ENCODE data around the gene CEBPZ. TPM values are rescaled to one million over a fixed set of nuclear protein-coding genes. Genes with fewer than 3 reads are reported as not detected.
A peak's percentile ranks its signal among the peaks of the same experiment; 100 is the strongest.

The CEBPZ gene
- total and polyA plus RNA-seq, 2 of the 13 experiments (the other 11 are each of a cell fraction or from before 2014, with no cell fraction given): 14.4 to 117 TPM

GRCh38 chr2:37231241-37232130, at the start of gene CEBPZ, which contains the start of gene NDUFAF7 (continued):
- peak; percentile 69; the same call in 1 of the 2 replicates for TF ChIP-seq AHDC1 (CRISPR knock-in tag; IDR thresholded peaks at IDR 0.05; ENCODE audit: borderline replicate concordance)
- 0 out of 2 replicates have a peak, but pooled peaks have one; percentile 31 for TF ChIP-seq KDM6A (CRISPR knock-in tag; IDR thresholded peaks at IDR 0.05; ENCODE audit: low read depth)
- TF ChIP-seq PRDM10 (CRISPR knock-in tag; IDR thresholded peaks at IDR 0.05; ENCODE audit: low read depth): peak; percentile 74
- peak; percentile 98 for TF ChIP-seq SAP130 (CRISPR knock-in tag; IDR thresholded peaks at IDR 0.05; ENCODE audit: low read depth)
- TF ChIP-seq ZBTB21 (CRISPR knock-in tag; IDR thresholded peaks at IDR 0.05): peak; percentile 96
- peak; percentile 73 for TF ChIP-seq MED8 (CRISPR knock-in tag; IDR thresholded peaks at IDR 0.05; ENCODE audit: insufficient replicate concordance)
- TF ChIP-seq PHF5A (CRISPR knock-in tag; IDR thresholded peaks at IDR 0.05; ENCODE audit: low read depth, unreplicated experiment): peak; percentile 93
- TF ChIP-seq RNF2 (conservative IDR thresholded peaks at IDR 0.05; ENCODE audit: low read depth): peak; percentile 89
- TF ChIP-seq MAZ (IDR thresholded peaks at IDR 0.05; ENCODE audit: borderline replicate concordance, low read depth, low read length): peak; percentile 64; the same call in 1 of the 2 replicates
- peak; percentile 71 for TF ChIP-seq MAZ (CRISPR knock-in tag; IDR thresholded peaks at IDR 0.05; ENCODE audit: low read depth)
- TF ChIP-seq ZEB1 (IDR thresholded peaks at IDR 0.05; ENCODE audit: insufficient replicate concordance, low read depth): peak; percentile 75
- peak; percentile 67 for TF ChIP-seq ZFY (CRISPR knock-in tag; IDR thresholded peaks at IDR 0.05)
- 0 out of 2 replicates have a peak, but pooled peaks have one; percentile 17 for TF ChIP-seq ZNF12 (CRISPR knock-in tag; IDR thresholded peaks at IDR 0.05)
- no peak for TF ChIP-seq ZNF780A (CRISPR knock-in tag; IDR thresholded peaks at IDR 0.05)
- no peak for TF ChIP-seq NFRKB (IDR thresholded peaks at IDR 0.05)
- peak; percentile 26; the same call in 1 of the 2 replicates for TF ChIP-seq ZKSCAN5 (CRISPR knock-in tag; IDR thresholded peaks at IDR 0.05)
- TF ChIP-seq ZNF644 (CRISPR knock-in tag; IDR thresholded peaks at IDR 0.05; ENCODE audit: low read depth): peak; percentile 88
- no peak for TF ChIP-seq ZNF251 (CRISPR knock-in tag; IDR thresholded peaks at IDR 0.05)
- TF ChIP-seq SMAD9 (CRISPR knock-in tag; IDR thresholded peaks at IDR 0.05): no peak
- TF ChIP-seq PHB2 (IDR thresholded peaks at IDR 0.05; ENCODE audit: partially characterized antibody): no peak
